Measurements from ENCODE around the gene WDCP. TPM values are rescaled to one million over a fixed set of nuclear protein-coding genes. Genes with fewer than 3 reads are reported as not detected.

Gene WDCP
- total RNA-seq, 1 experiment from 2014 or later, result 36.9 TPM

DNA sequence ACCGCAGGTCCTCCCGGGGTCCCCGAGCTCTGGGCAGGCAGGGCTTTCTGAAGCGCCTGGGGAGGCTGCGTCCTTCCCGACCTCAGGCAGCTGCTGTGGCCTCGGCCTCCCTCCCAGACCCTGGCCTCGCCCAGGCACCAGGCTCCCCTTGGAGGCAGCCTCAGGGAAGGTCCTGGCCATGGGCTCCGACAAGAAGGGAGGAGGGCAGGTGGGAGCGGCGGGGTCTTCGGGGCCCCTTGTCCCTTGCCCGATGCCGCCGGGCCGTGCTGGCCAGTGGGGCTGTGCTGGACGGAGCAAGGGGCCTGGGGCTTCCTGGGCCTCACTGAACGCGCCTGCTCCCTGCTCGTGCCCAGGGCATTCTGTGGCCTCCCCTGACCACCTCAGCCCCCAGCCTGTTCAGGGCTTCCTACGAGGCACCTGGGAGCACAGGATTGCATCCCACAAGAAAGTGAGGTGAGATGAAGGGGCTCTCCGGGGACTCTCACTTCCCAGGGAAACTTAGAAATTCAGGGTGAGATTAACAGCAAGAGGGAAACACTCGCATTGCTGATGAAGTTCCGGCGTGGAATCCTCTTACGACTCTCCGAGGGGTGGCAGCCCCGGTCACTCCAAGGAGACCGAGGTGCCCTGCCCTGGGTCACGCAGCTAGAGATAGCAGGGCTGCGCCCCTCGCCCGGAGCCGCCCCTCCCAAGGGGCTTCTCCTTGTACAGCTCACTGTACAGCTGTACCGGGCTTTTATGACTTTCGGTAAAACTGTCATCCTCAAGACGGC, 36.5 kb downstream of the WDCP start:
- Histone ChIP-seq H4K20me1 (ENCODE audit: control insufficient read depth, insufficient read depth, insufficient read length) (no peaks in the 10 kb centered on the region), H2BK20ac (ENCODE audit: low read depth, low read length, poor library complexity, severe bottlenecking) (no peak overlapping the region), H3K56ac (ENCODE audit: insufficient read length, low read depth, low read length) (no peak overlapping the region), H3T11ph (ENCODE audit: low read length) (no peak overlapping the region), H2BK120ac (ENCODE audit: low read depth, low read length, poor library complexity, severe bottlenecking) (no peak overlapping the region), H2BK15ac (ENCODE audit: low read depth, low read length) (no peak overlapping the region), H2BK12ac (ENCODE audit: insufficient read length, low read depth, low read length) (peak overlapping the region; percentile 7), H2BK5ac (ENCODE audit: insufficient read length, low read length) (no peak overlapping the region), H3K4me1 (ENCODE audit: insufficient read depth, low read length) (no peaks in the 10 kb centered on the region; the same call in 1 of the 2 replicates), H2AK5ac (ENCODE audit: insufficient read length, low read length) (no peak overlapping the region), H3K79me2 (ENCODE audit: insufficient read depth, low read length) (no peaks in the 10 kb centered on the region), H4K8ac (replicated peaks; ENCODE audit: insufficient read length, low read depth, low read length) (no peak overlapping the region), H3K27ac (ENCODE audit: insufficient read length, low read depth, low read length) (no peak overlapping the region), H3K14ac (ENCODE audit: insufficient read depth, low read length) (peak overlapping the region; percentile 95), H3K79me1 (ENCODE audit: insufficient read depth, low read depth, low read length, poor library complexity, severe bottlenecking) (no peaks in the 10 kb centered on the region), H3K23ac (ENCODE audit: insufficient read length, low read depth, low read length) (no peak overlapping the region), H3K9me3 (ENCODE audit: control insufficient read depth, low read depth, low read length) (no peaks in the 10 kb centered on the region), H4K5ac (ENCODE audit: insufficient read length, low read depth, low read length) (no peak overlapping the region), H3K18ac (ENCODE audit: insufficient read length, low read depth, low read length) (peak overlapping the region; percentile 93), H4K91ac (ENCODE audit: insufficient read length, low read depth, low read length) (no peak overlapping the region), H3K9ac (ENCODE audit: extremely low read depth, insufficient read length, low read length) (no peak overlapping the region), H3K4me2 (ENCODE audit: insufficient read depth, insufficient read length, low read length) (peak overlapping the region; percentile 45), H3K4ac (ENCODE audit: low read depth, low read length) (no peak overlapping the region; the same call in 1 of the 2 replicates), H3K23me2 (ENCODE audit: insufficient read length, low read depth, low read length, poor library complexity, severe bottlenecking) (no peaks in the 10 kb centered on the region), H3K27me3 (ENCODE audit: insufficient read depth, low read length) (no peaks in the 10 kb centered on the region; the same call in 1 of the 2 replicates), H2AFZ (ENCODE audit: low read length) (no peak overlapping the region)
- TF ChIP-seq, protein P1, sequence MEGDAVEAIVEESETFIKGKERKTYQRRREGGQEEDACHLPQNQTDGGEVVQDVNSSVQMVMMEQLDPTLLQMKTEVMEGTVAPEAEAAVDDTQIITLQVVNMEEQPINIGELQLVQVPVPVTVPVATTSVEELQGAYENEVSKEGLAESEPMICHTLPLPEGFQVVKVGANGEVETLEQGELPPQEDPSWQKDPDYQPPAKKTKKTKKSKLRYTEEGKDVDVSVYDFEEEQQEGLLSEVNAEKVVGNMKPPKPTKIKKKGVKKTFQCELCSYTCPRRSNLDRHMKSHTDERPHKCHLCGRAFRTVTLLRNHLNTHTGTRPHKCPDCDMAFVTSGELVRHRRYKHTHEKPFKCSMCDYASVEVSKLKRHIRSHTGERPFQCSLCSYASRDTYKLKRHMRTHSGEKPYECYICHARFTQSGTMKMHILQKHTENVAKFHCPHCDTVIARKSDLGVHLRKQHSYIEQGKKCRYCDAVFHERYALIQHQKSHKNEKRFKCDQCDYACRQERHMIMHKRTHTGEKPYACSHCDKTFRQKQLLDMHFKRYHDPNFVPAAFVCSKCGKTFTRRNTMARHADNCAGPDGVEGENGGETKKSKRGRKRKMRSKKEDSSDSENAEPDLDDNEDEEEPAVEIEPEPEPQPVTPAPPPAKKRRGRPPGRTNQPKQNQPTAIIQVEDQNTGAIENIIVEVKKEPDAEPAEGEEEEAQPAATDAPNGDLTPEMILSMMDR (conservative IDR thresholded peaks at IDR 0.05), result no peak
- Mint-ChIP-seq H3K27ac (no peak overlapping the region; a peak in 1 of 7 replicates), H3K4me3 (peak overlapping the region; percentile 48 to 60; a peak in 4 of 5 replicates), H3K27me3 (ENCODE audit: low read depth) (peaks cover 15% of the 10 kb centered on the region), H3K9me3 (no peaks in the 10 kb centered on the region), H3K36me3 (ENCODE audit: insufficient read depth in 1 of 3, low read depth in 3 of 3) (no peaks in the 10 kb centered on the region; a peak in 1 of 7 replicates), H3K4me1 (peaks cover 20 to 24% of the 10 kb centered on the region in 2 experiments)
- peak; percentile 51 for DNase-seq
- no CpG with 5 or more reads among the region's 37 CpGs for WGBS (ENCODE audit: extremely low coverage, insufficient read length, low lambda C conversion rate)
